NCI-H2081 treated with DMSO at 0.1 percent for 48 hours (cell line): ENCODE measurements around the gene CENPQ.

Source experiments
- DNase-seq: peaks from one replicate; lab custom pipeline; 2025; lab: John Stamatoyannopoulos, UW

CENPQ gene

DNA sequence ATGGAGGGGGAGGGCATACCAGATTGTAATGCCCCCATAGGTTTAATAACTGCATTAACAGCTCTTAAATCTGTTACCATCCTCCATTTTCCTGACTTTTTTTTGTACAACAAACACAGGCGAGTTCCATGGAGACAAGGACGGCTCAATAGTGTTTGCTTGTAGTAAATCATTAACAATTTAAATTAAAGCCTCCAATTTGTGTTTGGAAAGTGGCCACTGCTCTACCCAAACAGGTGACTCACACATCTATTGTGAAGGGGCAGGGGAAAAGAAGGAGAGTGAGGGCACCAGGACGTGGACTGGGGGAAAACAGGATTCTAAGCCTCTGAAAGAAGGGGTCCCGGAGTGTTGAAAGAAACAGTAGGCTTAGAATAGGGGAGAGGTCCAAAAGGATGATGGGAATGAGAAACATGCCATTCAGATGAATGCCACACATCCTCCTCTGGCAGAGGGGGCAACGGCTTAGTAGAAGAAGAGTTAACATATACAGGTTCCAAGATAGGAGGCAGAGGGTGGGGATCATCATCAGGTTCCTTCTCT lies 43.5 kb downstream of the CENPQ start:
- DNase-seq: no peak

GRCh38 chr6:49509342-49509741 lies 46.2 kb downstream of the CENPQ start:
- no peak for DNase-seq

DNA sequence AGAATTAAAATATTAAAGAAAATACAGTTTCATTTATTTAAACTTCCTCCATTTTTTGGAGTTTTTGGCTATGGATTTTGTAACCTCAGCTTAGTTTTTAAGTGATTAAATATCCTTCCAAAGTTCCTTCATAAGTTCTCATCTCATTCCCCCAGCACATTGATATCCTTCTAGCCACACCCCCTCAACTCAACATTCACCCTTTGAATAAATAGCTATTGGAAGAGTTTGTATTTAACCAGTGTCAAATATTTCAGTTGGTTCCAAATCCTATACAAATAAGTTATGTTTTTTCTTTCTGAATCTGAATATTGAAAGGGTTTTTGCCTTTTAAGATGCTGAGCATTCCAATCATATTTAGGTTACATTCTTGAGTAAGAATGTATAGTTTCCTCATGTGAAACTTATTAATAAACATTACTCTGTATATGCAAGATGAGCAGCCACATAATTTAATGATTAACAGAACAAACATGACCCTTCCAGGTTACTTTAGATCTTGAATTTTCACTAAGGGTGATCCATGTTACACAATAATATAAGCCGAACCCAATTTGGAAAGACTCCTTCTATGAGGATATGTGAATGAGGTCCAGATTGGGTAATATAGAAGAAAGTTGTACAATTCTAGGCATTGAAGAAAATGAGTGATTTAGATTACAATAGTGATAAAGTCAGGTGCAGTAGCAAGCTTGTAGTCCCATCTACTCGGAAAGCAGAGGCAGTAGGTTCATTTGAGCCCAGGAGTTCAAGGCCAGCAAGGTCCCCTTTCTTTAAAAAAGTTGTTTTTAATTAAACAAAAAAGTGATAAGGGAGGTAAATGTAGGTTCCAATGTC lies 50.2 kb downstream of the CENPQ start:
- DNase-seq: no peak

GRCh38 chr6:49514571-49515484 lies 51.7 kb downstream of the CENPQ start:
- no peak for DNase-seq

- no peak for DNase-seq
Measured at GRCh38 chr6:49515485-49516146, 52.4 kb downstream of the CENPQ start.

DNA sequence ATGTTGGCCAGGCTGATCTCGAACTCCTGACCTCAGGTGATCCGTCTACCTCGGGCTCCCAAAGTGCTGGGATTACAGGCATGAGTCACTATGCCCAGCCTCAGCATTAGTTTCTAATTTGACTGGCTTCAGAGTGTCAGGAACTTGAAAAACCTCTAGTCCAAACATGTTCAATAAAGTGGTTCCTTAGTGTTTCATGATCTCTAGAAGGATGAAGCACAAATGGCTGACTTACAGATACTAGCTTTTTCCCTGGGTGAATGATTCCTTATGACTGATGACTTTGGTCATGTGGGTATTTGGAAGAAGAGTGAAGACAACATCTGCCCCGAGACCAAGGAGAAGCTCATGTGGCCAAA lies 53.0 kb downstream of the CENPQ start:
- no peak for DNase-seq

DNA sequence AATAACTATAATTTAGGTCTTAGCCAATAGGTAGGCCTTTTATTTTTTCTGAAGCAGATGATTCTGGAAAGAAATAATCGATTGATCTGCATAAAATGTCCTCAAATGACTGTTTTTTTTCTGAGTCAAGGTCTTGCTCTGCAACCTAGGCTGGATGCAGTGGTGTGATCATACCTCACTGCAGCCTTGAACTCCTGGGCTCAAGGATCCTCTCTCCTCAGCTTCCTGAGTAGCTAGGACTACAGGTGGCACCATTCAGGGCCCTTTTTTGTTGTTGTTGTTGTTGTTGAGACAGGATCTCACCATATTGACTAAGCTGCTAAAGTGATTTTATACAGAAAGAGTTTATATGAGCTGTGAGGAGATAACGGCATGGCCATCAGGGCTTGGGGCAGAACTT lies 54.7 kb downstream of the CENPQ start:
- DNase-seq: no peak

DNA sequence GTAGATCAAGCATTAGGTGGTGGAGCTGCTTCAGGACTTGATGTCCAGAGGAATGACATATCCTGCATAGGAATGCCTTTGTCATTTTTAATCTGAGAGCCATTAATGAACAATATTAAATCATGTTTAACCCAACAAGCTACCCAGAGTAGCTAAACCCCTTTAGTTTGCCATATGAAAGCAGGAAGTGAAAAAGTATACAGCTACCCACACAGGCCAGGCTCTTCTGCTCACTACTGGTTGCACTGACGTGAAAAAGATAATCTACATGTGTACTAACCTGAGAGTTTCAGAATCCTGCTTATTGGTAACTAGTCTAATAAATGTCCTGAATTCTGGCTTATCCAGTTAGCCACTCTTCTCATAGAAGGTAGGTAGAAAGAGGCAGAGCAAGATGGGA lies 56.5 kb downstream of the CENPQ start:
- no peak for DNase-seq

DNA sequence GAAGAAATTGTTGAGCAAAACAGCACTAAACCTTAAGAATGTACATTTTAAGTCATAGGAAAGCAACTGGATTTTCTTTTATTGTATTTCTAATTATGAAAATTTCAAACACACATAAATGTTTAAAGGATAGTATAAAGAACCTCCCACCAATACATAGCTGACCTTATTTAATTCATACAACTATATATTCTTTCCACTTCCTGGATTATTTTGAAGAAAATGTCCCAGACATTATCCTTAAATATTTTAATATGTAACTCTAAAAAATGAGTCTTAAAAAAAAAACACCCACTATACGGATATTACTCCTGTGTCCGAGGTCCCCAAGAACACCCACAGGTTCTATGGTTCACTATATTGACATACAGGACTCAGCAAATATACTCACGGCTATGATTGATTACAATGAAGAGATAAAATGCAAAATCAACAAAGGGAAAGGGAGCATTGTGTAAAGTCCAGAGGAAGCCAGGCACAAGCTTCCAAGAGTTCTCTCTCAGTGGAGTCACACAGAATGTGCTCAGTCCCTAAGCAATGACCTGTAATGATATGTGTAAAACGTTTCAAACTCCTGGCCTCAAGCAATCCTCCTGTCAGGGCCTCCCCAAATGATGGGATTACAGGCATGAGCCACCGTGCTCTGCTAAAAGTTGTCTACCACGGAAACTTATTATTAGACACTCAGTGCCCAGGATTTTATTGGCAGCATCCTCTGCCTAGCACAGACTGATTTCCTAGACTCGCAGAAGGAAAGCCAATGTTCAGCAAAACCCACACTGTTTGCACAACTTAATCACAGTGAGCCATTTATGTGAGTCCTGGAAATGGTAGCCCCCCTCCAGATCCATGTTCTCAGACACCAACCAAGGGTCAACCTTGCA lies 59.8 kb downstream of the CENPQ start:
- no peak for DNase-seq

DNA sequence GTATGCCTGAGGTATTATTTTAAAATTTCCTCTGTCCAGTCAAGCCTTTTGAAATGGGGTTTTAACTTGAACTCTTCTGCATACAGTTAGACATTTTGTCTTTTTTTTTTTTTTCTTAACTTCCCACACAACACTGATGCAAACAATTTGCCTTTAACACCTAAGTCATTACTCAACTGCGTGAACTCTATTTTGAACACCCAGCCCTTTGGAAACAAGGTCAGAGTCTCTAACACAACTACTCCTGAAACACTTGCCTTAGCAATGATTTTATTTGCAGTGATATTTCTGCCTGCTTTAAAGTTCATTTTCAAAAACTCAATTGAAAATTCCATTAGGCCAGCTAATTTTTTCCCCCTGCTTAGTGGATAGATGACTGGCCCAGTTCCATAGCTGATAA lies 60.7 kb downstream of the CENPQ start:
- no peak for DNase-seq

GRCh38 chr6:49524541-49524940 lies 61.4 kb downstream of the CENPQ start:
- no peak for DNase-seq

DNA sequence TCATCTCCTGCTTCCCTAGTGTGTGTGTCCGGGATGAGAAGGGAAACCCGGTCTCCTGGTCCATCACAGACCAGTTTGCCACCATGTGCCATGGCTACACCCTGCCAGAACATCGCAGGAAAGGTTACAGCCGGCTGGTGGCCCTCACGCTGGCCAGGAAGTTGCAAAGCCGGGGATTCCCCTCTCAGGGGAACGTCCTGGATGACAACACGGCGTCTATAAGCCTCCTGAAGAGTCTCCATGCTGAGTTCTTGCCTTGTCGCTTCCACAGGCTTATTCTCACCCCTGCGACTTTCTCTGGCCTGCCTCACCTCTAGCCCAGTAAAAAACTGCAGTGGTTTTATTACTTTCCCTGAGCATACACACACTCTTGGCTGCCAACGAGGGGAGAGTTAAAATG lies 63.4 kb downstream of the CENPQ start:
- DNase-seq: no peak

- no peak for DNase-seq
Measured at GRCh38 chr6:49527320-49527719, 64.2 kb downstream of the CENPQ start.

DNA sequence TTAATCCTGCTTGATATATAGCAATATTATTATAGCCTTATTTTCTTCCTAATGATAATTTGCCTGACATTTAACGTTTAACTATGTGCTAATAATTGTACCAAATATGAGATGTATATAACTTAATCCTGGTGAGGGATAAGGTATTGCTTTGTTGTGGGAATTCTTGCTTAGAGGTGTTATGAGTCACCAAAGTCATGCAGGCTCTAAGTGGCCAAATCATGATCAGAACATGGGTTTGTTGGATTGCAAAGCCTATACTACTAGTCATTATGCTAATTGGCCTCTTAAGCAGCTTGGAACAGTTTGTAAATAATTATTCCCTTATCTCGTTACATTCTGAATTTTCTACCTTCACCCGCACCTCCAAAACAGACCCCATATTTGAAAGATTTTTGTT lies 65.4 kb downstream of the CENPQ start:
- no peak for DNase-seq

- no peak for DNase-seq
Measured at GRCh38 chr6:49530141-49530776, 67.1 kb downstream of the CENPQ start.

- no peak for DNase-seq
Measured at GRCh38 chr6:49531774-49532569, 68.8 kb downstream of the CENPQ start.

- no peak for DNase-seq
Measured at GRCh38 chr6:49535795-49536194, 72.6 kb downstream of the CENPQ start.

DNA sequence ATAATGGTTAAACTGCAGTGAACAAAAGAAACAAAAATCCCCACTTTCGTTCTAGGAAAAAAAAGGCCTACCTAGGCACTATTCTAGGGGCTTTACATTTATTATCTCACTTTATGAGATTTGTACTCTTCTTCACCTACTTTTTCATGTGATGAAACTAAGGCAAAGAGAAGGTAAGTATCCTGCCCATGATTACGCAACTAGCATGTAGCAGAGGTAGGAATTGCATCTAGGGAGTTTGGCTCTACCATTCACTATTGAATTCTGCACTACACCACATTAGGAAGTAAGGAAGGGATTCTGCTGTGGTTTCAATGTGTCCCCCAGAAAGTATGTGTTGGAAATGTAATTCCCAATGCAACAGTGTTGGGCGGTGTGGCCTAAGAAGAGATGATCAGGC lies 75.9 kb downstream of the CENPQ start:
- DNase-seq: no peak

GRCh38 chr6:49540614-49541013 lies 77.4 kb downstream of the CENPQ start:
- no peak for DNase-seq

DNA sequence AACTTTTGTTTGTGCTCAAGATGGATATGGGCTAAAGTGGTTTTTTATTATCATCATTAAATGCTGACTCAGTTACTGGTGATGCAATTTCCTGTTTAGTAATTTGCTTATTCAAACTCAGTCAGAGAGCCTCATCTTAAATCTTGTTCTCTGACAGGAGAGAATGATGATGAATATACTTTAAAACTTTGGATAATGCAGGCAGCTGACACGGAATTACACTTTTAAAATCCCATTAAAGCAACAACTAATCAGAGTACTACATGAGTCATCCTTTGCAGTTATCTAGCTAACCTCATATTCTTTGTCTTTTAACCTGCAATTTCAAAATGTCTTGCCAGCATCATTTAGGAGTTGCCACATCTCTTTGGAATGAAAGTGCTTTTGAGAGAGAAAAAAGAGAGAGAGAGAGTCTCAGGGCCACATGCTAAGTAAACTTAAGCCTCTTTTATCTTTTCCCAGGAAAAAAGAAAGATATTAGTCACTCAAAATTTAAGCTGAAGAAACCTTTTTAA lies 78.1 kb downstream of the CENPQ start:
- no peak for DNase-seq
